COR-L47 (cell line): ENCODE results near the gene FARS2.

ENCODE experiments used
- DNase-seq: peaks from one replicate; lab custom pipeline; 2025; lab: John Stamatoyannopoulos, UW

Gene FARS2

DNA sequence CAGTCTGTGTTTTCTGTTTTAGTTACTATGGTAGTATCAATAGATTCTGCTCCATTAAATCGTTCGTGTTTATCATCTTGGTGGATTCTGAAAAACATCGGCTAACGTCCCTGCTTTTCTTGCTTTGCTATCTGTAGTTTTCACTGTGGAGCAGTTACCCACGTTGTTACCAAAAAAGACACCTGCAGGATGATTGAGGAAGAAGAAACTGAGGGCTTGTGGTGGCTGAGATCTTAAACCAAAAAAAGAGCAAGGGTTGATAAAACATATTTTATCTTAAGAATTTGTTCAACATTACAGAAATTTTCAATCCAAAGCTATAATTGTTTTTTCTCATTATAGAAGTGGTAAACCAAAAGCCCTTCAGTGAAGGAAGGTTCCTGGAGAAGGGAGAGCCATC is 166.3 kb downstream of the FARS2 start:
- DNase-seq, result no peak

GRCh38 chr6:5433324-5433723 is 172.0 kb downstream of the FARS2 start:
- DNase-seq, result no peak

- no peak for DNase-seq
Measured at GRCh38 chr6:5435449-5435848, 174.1 kb downstream of the FARS2 start.

GRCh38 chr6:5438922-5439584 is 177.7 kb downstream of the FARS2 start:
- no peak for DNase-seq

GRCh38 chr6:5439749-5440148 is 178.4 kb downstream of the FARS2 start:
- no peak for DNase-seq

GRCh38 chr6:5442319-5442718 is 181.0 kb downstream of the FARS2 start:
- DNase-seq, result no peak

DNA sequence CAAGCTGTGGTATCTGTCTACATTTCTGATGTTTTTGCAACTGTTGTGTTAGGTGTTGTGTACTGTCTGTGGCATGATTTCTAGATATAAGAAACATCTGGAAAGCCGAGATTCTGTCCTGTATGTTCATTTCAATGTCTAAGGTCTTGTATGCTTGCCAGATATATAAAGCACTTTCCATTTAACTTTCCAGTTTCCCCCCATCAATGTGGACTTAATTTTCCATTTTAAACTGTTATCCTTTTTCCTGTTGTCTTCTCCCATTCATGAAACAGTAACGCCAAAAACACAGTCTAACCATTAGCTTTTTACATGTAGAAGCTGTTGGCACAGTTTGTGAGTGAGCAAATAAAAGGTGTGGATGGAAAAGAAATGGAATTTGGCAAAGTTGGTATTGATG is 181.6 kb downstream of the FARS2 start:
- no peak for DNase-seq

DNA sequence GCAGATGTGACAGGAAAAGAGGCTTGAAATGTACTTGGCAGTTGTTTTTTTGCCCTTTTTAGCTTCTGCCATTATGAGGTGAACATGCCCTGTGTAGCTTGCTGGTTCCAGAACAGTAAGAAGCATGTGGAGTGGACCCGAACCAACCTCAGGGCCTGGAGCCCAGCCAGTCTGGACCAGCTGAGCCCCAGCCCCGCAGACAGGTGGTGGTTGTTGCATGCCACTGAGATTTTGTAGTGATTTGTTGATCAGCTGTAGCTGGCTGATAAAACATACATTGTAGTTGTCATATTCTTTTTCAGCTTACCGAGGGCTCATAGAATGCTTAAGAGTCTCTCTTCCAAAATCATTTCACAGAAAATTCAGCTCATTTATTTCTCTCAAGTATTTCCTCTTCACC is 182.2 kb downstream of the FARS2 start:
- DNase-seq, result no peak

GRCh38 chr6:5446362-5447075 is 185.2 kb downstream of the FARS2 start:
- DNase-seq, result no peak

GRCh38 chr6:5447921-5448320 is 186.6 kb downstream of the FARS2 start:
- no peak for DNase-seq

- no peak for DNase-seq
Measured at GRCh38 chr6:5450073-5450472, 188.8 kb downstream of the FARS2 start.

- no peak for DNase-seq
Measured at GRCh38 chr6:5453546-5453945, 192.2 kb downstream of the FARS2 start.

- no peak for DNase-seq
Measured at GRCh38 chr6:5455142-5455541, 193.8 kb downstream of the FARS2 start.

DNA sequence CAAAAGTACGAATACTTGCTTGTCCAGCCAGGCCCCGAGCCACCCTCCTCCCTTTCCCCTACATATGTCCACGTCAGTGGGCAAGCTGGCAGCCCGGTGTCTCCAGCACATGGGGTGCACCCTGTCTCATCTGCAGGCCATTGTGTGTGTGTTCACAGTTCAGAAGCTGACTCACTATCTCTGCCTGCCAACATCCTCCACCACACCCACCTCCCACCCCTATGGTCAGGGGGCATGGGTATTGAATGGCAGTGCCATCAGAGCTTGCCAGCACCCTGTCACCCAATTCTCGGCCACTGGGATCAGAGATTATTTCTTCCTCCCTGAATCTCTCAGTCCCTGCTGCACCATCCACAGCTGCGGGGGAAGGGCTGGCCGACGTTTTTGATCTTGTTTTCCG is 195.7 kb downstream of the FARS2 start:
- DNase-seq, result peak; percentile 35

DNA sequence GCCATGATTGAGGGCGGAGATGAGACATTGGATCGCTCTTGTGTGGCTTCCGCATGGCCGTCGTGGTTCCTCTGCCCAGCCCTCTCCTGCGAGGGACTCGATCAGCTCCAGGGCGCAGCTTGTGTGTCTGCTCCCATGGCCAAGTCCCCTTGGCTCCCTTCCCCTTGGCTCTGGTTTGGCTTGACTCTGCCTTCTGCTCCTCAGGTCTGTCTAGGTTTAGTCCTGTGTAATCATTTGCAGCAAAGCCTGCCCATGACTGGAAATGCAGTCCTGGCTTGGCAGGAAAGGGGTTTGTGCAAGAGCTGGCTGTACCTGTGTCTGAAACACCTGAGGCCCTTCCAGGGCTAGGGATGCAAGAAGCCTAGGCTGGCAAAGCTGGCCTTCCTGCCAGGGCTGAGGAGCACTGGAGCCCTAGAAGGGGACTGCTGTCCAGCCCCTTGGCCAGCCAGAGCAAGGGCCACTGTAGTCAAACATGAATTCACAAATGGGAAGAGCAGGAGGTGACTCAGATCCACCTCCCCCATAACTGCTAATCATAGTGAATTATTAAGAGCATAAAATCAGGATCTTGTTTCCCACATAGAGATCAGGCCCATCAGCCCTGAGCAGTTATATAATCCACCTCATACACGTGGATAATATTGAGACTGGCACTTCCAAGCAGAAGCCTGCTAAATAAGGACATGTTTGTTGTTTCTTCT is 196.8 kb downstream of the FARS2 start:
- DNase-seq, result peak; percentile 67

- DNase-seq, result no peak
Measured at GRCh38 chr6:5459346-5459745, 198.0 kb downstream of the FARS2 start.

DNA sequence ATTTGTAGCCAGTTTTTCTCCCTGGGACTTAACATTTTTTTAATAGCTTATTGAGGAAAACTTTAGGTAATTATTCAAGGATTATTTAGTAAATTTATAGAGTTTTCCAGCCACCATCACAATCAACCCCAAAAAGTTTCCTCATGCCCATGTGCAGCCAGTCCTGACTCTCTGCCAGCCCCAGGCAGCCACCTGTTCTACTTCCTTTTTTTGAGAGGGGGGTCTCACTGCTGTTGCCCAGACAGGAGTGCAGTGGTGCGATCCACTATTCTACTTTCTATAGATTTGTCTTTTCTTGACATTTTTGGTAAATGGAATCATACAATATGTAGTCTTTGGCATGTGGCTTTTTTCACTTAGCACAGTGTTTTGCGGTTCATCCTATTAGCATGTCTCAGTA is 200.1 kb downstream of the FARS2 start:
- no peak for DNase-seq

GRCh38 chr6:5462856-5463255 is 201.5 kb downstream of the FARS2 start:
- no peak for DNase-seq

GRCh38 chr6:5463690-5464089 is 202.4 kb downstream of the FARS2 start:
- no peak for DNase-seq

DNA sequence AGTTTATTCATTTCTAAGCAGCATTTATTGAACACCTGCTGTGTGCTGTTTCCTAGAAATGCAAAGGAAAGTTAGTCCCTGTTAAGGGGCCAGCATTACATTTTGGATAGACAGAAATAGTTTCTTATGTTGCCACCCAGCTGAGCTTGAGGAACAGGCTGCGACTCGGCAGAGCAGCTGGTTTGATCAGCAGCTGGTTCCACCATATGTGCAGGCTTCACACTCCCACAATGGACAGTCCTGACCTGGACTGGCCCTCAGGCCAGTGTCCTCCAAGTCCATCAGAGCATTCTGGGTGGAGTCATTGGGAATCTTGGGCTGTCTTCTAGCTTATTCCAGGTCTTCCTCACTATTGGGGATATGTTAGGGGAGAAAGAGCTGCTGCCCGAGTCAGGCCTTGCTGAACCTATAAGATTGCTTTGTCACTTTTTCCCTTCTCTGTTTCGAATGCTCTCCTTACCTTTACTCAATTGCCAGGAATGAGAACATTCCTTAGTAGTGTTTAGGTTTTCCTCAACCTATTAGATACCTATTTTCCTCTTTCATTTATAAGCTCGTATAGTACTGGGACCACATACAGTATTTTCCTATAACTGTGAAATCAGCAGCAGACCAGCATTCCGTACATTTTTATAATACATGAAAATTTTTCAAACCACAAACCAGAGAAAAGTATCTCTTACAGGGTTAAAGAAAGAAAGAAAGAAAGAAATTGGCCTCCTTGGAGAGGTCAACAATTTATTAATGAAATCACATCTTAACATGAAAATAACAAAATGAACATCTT is 203.0 kb downstream of the FARS2 start:
- DNase-seq, result no peak

GRCh38 chr6:5466281-5467136 is 205.2 kb downstream of the FARS2 start:
- DNase-seq, result no peak

GRCh38 chr6:5468586-5468985 is 207.3 kb downstream of the FARS2 start:
- no peak for DNase-seq
